Measurements from ENCODE around the gene CDK16. TPM values are rescaled to one million over a fixed set of nuclear protein-coding genes. Genes with fewer than 3 reads are reported as not detected.
A peak's percentile ranks its signal among the peaks of the same experiment; 100 is the strongest.

The CDK16 gene
- total RNA-seq, 1 donor from 2014 or later = 54.8 TPM

DNA sequence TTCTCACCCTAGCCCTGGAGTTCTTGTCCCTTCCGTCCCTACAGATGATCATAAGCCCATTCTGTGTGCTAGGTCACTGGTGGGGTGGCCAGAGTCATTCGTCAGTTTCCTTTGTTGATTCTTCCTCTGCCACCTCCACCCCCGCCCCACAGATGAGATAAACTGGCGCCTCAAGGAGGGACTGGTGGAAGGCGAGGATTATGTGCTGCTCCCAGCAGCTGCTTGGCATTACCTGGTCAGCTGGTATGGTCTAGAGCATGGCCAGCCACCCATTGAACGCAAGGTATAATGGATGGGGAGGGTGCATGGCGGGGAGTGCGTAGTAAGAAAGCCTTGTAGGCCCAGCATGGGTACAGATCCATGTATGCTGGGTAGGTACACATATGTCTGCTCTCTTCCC lies 20.7 kb downstream of the CDK16 start:
- FAIRE-seq (peak; percentile 52), DNase-seq (ENCODE audit: low read depth) (no peak)
- TF ChIP-seq, protein P1, sequence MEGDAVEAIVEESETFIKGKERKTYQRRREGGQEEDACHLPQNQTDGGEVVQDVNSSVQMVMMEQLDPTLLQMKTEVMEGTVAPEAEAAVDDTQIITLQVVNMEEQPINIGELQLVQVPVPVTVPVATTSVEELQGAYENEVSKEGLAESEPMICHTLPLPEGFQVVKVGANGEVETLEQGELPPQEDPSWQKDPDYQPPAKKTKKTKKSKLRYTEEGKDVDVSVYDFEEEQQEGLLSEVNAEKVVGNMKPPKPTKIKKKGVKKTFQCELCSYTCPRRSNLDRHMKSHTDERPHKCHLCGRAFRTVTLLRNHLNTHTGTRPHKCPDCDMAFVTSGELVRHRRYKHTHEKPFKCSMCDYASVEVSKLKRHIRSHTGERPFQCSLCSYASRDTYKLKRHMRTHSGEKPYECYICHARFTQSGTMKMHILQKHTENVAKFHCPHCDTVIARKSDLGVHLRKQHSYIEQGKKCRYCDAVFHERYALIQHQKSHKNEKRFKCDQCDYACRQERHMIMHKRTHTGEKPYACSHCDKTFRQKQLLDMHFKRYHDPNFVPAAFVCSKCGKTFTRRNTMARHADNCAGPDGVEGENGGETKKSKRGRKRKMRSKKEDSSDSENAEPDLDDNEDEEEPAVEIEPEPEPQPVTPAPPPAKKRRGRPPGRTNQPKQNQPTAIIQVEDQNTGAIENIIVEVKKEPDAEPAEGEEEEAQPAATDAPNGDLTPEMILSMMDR (IDR thresholded peaks at IDR 0.05; ENCODE audit: insufficient read depth, low read length, severe bottlenecking) = no peak
- no peak overlapping the region for H3K4me3 ChIP-seq (ENCODE audit: low read depth, low read length)
- no peaks in the 10 kb centered on the region for H3K27me3 ChIP-seq (ENCODE audit: control insufficient read depth, insufficient read depth, low read length)
- peaks cover 2% of the 10 kb centered on the region for H3K36me3 ChIP-seq (ENCODE audit: control insufficient read depth, insufficient read depth, low read length)

DNA sequence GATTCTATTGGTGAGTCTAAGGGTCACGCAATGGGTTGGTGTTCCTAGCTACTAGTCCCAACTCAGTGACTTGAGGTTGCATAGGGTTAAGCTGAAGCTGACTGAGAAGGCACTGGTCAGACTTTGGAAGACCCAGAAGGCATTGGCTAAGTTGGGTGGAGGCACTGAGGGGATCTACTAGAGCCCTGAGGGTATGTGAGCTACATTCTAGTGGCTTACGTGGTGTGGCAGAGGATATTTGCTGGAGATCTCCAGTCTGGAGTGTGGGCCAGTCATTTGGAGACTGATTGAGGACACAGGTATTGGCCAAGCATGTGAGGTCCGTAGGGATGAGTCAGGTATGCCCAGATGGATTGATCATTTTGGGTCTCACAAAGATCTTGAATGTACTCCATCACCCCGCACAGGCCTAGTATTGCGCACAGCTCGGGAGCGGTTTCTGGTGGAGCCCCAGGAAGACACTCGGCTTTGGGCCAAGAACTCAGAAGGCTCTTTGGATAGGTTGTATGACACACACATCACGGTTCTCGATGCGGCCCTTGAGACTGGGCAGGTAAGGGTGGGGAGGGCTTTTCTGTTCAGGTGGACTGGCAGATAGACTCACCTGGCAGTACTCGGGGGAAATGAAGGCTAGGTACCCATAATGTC lies 21.5 kb downstream of the CDK16 start:
- TF ChIP-seq, protein P1 (IDR thresholded peaks at IDR 0.05; ENCODE audit: insufficient read depth, low read length, severe bottlenecking) = no peak
- FAIRE-seq = no peak

DNA sequence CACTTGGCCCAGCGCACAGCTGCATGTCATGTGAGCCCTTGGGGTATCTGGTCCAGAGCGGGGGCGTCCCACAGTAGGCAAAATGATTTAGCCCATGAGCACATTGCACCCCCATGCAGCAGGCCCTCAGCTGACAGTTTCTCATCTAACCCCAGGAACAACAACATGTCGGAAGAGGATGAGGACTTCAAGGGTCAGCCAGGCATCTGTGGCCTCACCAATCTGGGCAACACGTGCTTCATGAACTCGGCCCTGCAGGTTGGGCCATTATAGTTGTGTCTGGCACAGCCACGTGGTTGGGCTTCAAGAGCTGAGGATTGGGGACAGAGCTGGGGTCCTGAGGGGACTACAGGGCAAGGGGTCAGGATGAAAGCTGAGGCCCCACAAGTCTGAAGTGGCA lies 22.1 kb downstream of the CDK16 start:
- TF ChIP-seq, protein P1 (IDR thresholded peaks at IDR 0.05; ENCODE audit: insufficient read depth, low read length, severe bottlenecking) = no peak
- Histone ChIP-seq H3K4me3 (ENCODE audit: low read depth, low read length) (no peak overlapping the region), H3K36me3 (ENCODE audit: control insufficient read depth, insufficient read depth, low read length) (peaks cover 2% of the 10 kb centered on the region), H3K27me3 (ENCODE audit: control insufficient read depth, insufficient read depth, low read length) (no peaks in the 10 kb centered on the region)
- FAIRE-seq (no peak), DNase-seq (ENCODE audit: low read depth) (no peak)

More for the DNA sequence above, 21.5 kb downstream of the CDK16 start:
- DNase-seq (ENCODE audit: low read depth) = no peak
- Histone ChIP-seq H3K27me3 (ENCODE audit: control insufficient read depth, insufficient read depth, low read length) (no peaks in the 10 kb centered on the region), H3K4me3 (ENCODE audit: low read depth, low read length) (no peak overlapping the region), H3K36me3 (ENCODE audit: control insufficient read depth, insufficient read depth, low read length) (peaks cover 2% of the 10 kb centered on the region)

DNA sequence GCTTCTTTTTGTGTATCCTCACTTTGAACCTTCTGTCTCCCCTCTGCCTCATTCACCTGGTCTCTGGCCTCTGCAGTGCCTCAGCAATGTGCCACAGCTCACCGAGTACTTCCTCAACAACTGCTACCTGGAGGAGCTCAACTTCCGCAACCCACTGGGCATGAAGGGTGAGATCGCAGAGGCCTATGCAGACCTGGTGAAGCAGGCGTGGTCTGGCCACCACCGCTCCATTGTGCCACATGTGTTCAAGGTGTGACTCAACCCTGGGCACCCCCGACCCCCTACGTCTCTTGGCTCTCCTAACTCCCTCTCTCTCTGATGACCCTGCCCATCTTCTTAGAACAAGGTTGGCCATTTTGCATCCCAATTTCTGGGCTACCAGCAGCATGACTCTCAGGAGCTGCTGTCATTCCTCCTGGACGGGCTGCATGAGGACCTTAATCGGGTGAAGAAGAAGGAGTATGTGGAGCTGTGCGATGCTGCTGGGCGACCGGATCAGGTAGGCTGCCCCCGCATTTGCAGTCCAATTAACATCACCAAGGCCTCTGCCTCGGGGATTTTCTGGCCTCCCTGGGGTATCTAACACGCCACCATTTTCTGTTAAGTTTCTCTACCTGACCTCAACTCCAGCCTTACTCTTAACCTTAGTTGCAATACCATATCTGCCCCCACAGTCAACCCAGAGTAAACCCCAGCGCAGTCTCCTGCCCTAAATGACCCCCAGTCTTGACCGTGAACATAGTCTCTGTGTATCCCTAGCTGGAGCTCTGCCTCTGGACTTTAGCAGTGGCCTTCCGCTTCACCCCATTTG lies 22.9 kb downstream of the CDK16 start:
- no peak for FAIRE-seq
- no peak for DNase-seq (ENCODE audit: low read depth)
- Histone ChIP-seq H3K4me3 (ENCODE audit: low read depth, low read length) (no peak overlapping the region), H3K27me3 (ENCODE audit: control insufficient read depth, insufficient read depth, low read length) (no peaks in the 10 kb centered on the region), H3K36me3 (ENCODE audit: control insufficient read depth, insufficient read depth, low read length) (peaks cover 2% of the 10 kb centered on the region)
- TF ChIP-seq, protein P1 (IDR thresholded peaks at IDR 0.05; ENCODE audit: insufficient read depth, low read length, severe bottlenecking) = no peak

DNA sequence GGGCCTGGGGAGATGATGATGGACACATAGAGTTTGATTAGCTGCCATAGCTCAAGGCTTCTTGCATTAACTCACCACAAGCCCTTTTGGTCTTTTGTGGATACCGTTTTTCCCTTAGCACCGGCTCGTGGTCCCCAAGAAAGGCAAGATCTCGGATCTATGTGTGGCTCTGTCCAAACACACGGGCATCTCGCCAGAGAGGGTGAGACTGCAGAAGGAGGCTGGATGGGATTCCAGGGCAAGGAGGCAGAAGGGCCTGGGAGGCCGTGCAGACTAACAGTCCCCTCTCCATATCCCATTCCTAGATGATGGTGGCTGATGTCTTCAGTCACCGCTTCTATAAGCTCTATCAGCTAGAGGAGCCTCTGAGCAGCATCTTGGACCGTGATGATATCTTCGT lies 23.8 kb downstream of the CDK16 start:
- no peak for FAIRE-seq

More for the DNA sequence above, 23.8 kb downstream of the CDK16 start:
- DNase-seq (ENCODE audit: low read depth) = no peak
- TF ChIP-seq, protein P1 (IDR thresholded peaks at IDR 0.05; ENCODE audit: insufficient read depth, low read length, severe bottlenecking) = no peak
- peaks cover 2% of the 10 kb centered on the region for H3K36me3 ChIP-seq (ENCODE audit: control insufficient read depth, insufficient read depth, low read length)
- H3K27me3 ChIP-seq (ENCODE audit: control insufficient read depth, insufficient read depth, low read length) = no peaks in the 10 kb centered on the region
- H3K4me3 ChIP-seq (ENCODE audit: low read depth, low read length) = no peak overlapping the region

Measured in bronchial epithelial cell (primary cell).